NCI-H345 treated with DMSO at 0.1 percent for 48 hours (cell line): ENCODE measurements around the gene TSC22D2.

Experiments used
- DNase-seq: peaks from one replicate; lab custom pipeline; 2025; ENCODE audit not compliant: unreplicated experiment; lab: John Stamatoyannopoulos, UW

TSC22D2 gene

DNA sequence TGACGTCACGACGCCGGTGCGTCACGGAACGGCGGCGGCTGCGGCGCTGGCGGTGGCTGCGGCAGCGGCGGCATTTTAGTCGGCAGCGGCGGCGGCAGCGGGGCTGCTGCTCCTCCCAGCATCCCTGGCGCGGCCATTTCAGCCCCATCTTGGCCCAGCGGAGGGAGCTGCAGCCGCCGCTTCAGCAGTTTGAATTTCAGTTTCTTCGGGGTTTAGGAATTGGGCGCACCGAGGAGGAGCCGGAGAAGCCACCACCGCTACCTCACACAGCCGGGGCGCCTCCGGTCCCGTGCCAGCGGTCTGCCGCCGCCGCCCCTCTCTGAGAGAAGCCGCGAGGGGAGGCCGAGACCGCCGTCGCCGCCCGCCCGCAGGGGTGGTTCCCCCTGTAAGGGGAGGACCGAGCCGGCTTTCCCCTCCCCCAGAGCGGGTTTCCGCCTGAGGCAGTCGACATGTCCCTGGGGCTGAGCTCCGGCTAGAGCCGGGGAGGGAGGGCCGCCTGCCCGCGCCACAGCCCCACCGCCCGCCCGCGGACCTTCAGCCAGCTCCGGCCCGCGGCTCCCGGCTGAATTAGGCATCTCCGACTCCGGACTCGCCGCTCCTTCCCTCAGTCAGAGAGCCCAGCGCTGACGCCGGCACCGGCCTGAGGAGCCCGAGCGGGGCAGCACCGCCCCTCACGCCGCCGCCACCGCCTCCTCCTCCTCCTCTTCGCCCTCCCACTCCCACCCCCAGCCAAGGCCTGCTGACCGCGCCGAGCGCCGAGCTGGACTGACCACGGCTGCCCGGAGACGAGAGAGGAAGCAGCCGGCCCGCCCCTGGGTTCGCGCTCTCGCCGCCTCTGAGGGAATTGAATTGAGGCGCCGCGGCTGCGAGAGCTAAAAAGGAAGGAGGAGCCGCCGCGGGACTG lies at the start of gene TSC22D2:
TSC22D2 (plus strand) TSS at position 78 of the 904 bp plus-strand sequence. CDS start 1,053 bp downstream, outside the sequence.
- peak; percentile 72 for DNase-seq

DNA sequence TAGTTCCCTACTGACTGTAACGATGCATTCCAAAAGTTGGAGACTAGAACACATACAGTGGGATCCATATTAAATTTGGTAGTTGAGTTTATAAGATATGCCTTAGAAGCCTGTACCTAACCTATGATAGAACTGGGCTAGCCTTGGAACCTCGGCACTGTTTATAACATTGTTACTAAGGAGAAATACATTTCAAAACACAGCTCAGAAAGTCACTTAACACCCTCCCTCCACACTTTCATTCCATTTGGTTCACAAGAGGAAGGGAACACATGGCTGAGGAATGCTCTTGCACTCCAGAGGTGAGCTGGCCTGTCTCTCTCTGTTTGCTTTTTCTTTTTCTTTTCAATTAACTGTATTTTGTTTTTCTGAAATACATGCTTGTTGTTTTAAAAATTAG lies 48.7 kb upstream of the TSC22D2 start:
- no peak for DNase-seq

DNA sequence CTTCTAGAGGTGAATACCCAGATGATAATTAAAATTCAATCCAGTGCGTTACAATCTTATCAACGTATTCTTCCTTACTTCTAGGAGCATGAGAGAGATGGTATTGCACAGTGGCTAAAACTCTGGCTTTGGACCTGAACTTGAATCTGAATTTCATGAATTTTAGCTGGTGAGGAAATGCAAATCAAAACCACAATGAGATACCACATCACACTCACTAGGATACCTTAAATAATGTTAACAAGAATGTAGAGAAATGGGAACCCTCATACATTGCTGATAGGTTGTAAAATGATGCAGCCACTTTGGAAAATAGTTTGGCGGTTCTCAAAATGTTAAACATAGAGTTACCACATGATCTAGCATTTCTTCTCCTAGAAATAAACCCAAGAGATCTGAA lies 47.1 kb upstream of the TSC22D2 start:
- no peak for DNase-seq

- DNase-seq: no peak
Measured at GRCh38 chr3:150362515-150363302, 45.4 kb upstream of the TSC22D2 start.

GRCh38 chr3:150363420-150363819 lies 44.7 kb upstream of the TSC22D2 start:
- no peak for DNase-seq

DNA sequence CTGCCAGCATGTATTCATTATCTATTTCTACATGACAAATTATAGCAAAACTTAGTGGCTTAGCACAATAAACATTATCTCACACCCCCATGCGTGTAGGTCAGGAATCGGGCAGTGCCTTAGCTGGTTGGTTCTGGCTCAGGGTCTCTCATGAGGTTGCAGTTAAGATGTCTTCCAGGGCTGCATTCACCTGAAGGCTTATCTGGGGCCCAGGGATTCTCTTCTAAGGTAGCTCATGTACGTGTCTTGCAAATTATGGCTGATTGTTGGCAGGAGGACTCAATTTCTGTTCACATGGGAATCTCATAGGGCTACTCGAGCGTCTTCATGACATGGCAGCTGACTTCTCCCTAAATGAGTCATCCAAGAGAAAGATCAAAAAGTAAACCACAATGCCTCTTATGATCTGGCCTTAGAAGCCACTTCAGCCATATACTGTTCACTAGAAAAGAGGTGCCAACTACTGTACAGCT lies 42.9 kb upstream of the TSC22D2 start:
- DNase-seq: no peak

DNA sequence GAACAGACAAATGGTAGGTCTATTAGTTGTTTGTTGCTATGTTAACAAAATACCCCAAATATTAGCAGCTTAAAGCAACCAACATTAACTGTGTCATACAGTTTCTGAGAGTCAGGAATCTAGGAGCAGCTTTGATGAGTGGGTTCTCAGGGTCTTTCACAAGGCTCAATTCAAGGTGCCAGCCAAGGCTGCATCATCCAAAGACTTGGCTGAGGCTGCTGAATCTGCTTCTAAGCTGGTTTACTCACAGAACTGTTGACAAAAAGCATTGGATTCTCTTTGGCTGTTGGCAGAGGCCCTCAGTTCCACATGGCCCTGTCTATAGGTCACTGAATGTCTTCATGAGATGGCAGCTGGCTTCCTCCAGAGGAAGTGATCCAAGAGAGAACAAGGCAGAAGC lies 40.3 kb upstream of the TSC22D2 start:
- DNase-seq: no peak

GRCh38 chr3:150370122-150370602 lies 37.9 kb upstream of the TSC22D2 start:
- no peak for DNase-seq

GRCh38 chr3:150370999-150371398 lies 37.1 kb upstream of the TSC22D2 start:
- DNase-seq: no peak

DNA sequence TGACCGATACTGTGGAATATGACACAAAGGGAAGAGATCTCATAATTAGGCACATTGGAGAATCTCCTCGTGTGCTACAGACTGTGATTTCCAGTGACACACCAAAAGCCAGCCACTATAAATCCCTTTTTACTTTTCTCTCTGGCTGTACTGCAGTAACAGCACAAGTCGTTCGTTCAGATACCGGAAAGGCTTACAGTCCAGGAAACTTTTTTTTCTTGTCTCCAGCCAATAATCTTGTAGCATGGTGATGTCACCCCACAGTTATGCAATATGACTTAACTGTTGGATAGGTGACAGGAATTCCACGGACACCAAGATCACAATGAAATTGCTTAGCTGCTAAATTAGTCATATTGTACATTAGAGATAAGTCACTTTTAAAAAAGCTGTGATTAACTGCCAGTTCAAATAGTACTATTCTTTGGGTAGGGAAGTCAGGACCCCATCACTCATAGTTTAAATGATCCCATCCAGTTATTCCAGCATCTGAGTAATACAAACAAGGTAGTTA lies 36.3 kb upstream of the TSC22D2 start:
- no peak for DNase-seq

DNA sequence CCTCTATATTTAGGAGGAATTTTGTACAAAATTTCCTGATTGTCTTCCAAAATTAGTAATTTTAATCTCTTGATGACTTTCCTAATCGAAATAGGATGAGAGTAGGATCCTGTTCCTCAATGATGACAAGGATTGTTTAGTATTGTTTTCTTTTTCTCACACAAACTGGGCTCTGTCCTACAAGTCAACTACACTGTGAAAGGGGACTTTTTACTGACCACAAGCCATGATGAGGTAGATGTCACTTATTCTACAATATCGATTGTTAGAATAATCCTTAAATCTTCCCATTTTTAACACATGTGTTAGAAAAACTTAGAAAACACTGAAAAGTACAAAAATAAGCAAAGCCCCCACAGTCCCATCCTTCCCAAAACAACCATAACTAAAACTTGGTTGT lies 35.8 kb upstream of the TSC22D2 start:
- no peak for DNase-seq

DNA sequence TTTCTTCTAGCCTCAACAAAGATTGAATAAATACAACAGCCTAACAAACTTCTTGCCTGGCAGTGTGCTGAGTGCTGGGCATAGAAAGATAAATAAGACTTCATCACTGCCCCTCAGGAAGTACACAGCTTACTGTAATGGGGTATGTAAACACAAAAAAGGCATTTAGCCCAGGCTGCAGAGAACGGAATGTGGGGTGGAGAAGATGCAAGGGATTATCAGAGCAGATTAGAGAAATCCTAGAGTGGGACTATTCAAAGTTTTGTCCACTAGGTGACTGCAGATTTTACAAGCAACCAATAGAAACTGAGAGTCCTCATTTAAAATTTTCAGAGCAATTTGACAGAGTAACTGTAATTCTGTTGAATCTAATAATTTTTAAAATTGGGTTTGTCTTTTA lies 35.4 kb upstream of the TSC22D2 start:
- DNase-seq: no peak

DNA sequence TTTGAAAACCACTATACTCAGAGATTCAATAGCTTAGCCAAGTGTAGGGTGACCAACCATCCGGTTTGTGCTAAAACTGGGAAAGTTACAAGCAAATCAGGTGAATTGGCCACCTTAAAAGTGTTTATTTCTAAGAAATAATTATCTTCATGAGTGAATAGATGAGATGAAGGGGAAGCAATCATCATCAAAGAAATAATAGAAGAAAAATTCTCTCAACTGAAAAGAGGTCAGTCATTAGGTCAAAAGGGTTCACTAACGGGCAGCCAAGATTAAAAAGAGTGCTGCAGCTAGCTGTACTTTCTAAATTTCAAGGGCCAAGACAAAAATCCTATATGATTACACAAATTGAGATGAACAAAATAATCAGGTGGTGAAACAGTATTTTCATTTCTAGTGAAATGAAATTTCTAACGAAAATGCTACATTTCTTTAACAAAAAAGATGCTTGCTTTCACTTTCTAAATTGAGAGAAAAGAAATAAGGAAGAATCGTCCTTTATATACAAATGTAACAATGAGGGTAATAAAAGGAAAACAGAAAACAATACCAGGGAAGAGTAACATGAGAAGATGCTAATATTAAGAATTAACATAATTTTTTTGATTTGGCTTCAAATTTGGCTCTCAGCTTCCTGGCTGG lies 34.7 kb upstream of the TSC22D2 start:
- no peak for DNase-seq

DNA sequence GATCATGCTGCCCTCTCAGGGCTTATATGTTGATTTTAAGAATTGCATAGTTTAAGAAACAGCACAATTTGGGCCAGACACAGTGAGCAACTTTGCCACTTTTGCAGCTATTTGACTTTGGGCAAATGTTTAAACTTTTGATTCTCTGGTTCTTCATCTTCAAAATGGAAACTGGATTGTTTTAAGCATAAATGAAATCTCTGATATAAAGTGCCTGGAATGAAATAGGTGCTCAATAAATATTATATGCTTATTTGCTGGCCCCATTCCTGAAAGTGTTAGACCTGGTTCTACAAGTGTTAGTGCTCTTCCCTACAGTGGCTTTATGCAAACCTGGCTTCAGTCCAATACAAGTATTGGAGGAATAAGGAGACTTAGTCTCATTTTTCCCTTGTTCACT lies 33.1 kb upstream of the TSC22D2 start:
- DNase-seq: no peak

GRCh38 chr3:150376001-150376848 lies 31.9 kb upstream of the TSC22D2 start:
- no peak for DNase-seq

DNA sequence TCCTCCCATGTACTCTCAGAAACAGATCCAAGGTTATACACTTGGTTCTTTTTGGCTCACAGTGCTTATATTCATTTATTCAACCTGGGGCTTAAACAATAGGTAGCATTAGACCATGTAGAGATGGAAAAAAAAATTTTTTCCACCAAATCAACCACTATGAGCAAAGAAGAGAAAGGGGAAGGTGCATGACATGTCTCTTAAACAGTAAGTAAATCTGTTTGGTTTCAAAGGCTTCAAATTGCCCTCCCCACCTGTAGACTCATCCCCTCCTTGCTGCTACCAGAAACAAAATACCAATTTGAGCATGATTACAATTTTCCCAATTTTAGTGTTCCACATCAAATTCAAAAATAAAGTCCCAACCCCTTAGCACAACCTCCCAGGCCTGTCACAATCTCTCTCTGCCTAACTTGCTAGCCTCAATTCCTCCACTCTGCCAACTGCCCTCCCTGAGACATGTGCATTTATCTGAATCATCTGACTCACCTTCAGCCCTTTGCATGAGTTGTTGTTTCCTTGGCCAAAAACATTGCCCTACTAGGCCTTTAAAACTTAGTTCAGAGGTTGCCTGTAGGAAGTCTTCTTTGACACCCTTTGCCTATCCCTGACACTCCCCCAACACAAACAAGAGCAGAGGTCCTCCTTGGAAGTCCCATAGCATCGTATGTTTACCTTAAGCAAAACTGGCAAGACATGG lies 30.3 kb upstream of the TSC22D2 start:
- no peak for DNase-seq

GRCh38 chr3:150378301-150378748 lies 29.8 kb upstream of the TSC22D2 start:
- DNase-seq: no peak

- DNase-seq: no peak
Measured at GRCh38 chr3:150379469-150379868, 28.6 kb upstream of the TSC22D2 start.
